Retinal pigment epithelial cell (primary cell): ENCODE data around the gene PEMT.

Experiments used
- DNase-seq: peaks from one replicate; pipeline ENCODE4 v3.0.0-alpha.2; 2010; ENCODE audit warnings: low read depth
- H3K4me3 ChIP-seq: 2 replicates; pipeline ENCODE4 v1.5.1; 2011; ENCODE audit warnings: mild to moderate bottlenecking, low read length, control low read depth, moderate library complexity
- CTCF ChIP-seq: conservative IDR thresholded peaks from 2 replicates; pipeline ENCODE4 v1.5.1; 2011; ENCODE audit warnings: low read depth, low read length, control low read depth, inconsistent platforms

The PEMT gene

GRCh38 chr17:17558431-17558830 is 33.1 kb downstream of the PEMT start:
- no peak for TF ChIP-seq CTCF

GRCh38 chr17:17557796-17558195 is 33.7 kb downstream of the PEMT start:
- no peak for DNase-seq
- TF ChIP-seq CTCF = no peak
- H3K4me3 ChIP-seq = no peak overlapping the region

More at GRCh38 chr17:17558431-17558830, 33.1 kb downstream of the PEMT start:
- DNase-seq = no peak
- H3K4me3 ChIP-seq = no peak overlapping the region

GRCh38 chr17:17556671-17557070 is 34.8 kb downstream of the PEMT start:
- TF ChIP-seq CTCF = no peak
- DNase-seq = no peak
- H3K4me3 ChIP-seq = no peak overlapping the region

GRCh38 chr17:17555906-17556305 is 35.6 kb downstream of the PEMT start:
- TF ChIP-seq CTCF = no peak
- H3K4me3 ChIP-seq = no peak overlapping the region
- no peak for DNase-seq

- H3K4me3 ChIP-seq = no peak overlapping the region
- no peak for TF ChIP-seq CTCF
- no peak for DNase-seq
Measured at GRCh38 chr17:17555151-17555550, 36.4 kb downstream of the PEMT start.

- TF ChIP-seq CTCF = no peak
- H3K4me3 ChIP-seq = no peak overlapping the region
- no peak for DNase-seq
Measured at GRCh38 chr17:17554266-17554665, 37.2 kb downstream of the PEMT start.

DNA sequence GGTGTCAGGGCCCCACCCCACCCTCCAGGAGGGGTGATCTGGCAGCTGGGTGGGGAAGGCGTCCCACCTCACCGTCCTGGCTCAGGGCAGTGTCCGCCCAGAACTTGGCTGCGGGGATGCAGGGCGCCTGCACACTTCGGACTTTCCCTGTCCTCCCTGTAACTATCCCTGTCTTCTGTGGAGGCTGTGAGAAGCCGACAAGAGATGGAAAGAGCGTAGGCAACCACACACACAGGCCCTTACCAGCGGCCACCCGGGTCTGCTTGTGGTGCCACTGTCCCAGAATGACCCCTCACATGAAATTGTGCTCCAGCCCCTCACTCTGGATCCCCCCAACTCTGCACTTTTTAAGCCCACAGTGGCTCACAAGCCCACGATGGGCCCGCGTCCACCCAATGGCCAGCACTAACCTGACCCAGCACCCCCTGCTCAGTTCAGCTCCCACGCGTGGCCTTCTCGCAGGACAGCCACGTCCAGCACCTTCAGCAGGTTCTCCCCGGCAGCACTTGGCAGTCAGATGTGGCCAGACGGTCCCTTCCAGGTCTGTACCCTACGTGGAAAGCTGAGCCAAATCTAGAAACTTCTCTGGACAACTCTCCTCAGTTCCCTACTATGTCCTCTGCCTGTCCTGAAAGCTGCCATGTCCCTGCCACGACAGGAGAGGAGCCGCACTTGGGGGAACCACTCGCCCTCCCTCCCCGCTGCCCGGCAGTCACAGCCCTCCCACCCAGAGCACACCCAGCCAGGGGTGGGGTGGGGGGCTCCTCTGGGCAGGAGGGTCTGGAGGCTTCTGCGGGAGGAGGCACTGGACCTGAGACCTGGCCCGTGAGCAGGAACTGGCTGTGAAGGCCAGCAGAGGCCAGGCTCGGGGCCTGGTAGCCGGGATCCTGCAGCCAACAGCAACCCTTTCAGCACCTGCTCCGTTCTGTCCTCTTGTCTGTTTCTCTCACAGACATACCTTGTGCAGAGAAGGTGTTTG is 38.0 kb downstream of the PEMT start:
- no peak overlapping the region for H3K4me3 ChIP-seq
- DNase-seq = no peak
- TF ChIP-seq CTCF = no peak
